Heart right ventricle (tissue), 16 donors: ENCODE measurements around the gene CDKAL1. TPM values are rescaled to one million over a fixed set of nuclear protein-coding genes. Genes with fewer than 3 reads are reported as not detected.

Experiments used
- ATAC-seq, 8 donors: fragments of 200-7000 bp; cut with Tn5 transposase; one replicate each; pipeline ENCODE4 v1.9.1; 2020; ENCODE audit warnings: mild to moderate bottlenecking in 8 of 8, moderate library complexity in 8 of 8, moderate number of reproducible peaks in 1 of 8
- DNase-seq, 2 donors: peaks; one replicate each; pipeline ENCODE4 v3.0.0-alpha.2; 2020
- H3K27ac ChIP-seq, 10 donors: fragments of 200-600 bp; sonication (generic) in 2 of 10; one replicate each; pipeline versions ENCODE4 v1.5.0 to v1.8.0; 2020 to 2022; ENCODE audit warnings: mild to moderate bottlenecking in 3 of 10
- H3K27me3 ChIP-seq, 7 donors: fragments of 200-600 bp; one replicate each; pipeline ENCODE4 v1.8.0; 2021 to 2022; ENCODE audit warnings: mild to moderate bottlenecking in 2 of 7
- H3K36me3 ChIP-seq, 9 donors: fragments of 200-600 bp; sonication (generic) in 1 of 9; one replicate each; pipeline versions ENCODE4 v1.5.0 to v1.8.0; 2020 to 2022; ENCODE audit warnings: mild to moderate bottlenecking in 2 of 9
- H3K4me1 ChIP-seq, 9 donors: fragments of 200-600 bp; sonication (generic) in 1 of 9; one replicate each; pipeline versions ENCODE4 v1.5.0 to v1.8.0; 2020 to 2022; ENCODE audit warnings: mild to moderate bottlenecking in 4 of 9
- H3K4me3 ChIP-seq, 10 donors: fragments of 200-600 bp; sonication (generic) in 2 of 10; one replicate each; pipeline versions ENCODE4 v1.5.0 to v1.8.0; 2020 to 2022; ENCODE audit warnings: mild to moderate bottlenecking in 7 of 10, moderate library complexity in 2 of 10
- H3K9me3 ChIP-seq, 11 donors: fragments of 200-600 bp in 10 of 11; sonication (generic) in 2 of 11; one replicate each; pipeline versions ENCODE4 v1.5.0 to v1.8.0; 2013 to 2022; ENCODE audit warnings: mild to moderate bottlenecking in 2 of 11, control low read depth in 1 of 11, moderate library complexity in 1 of 11
- CTCF ChIP-seq, 9 donors: fragments of 200-600 bp; sonication (generic) in 2 of 9; IDR thresholded peaks; one replicate each; pipeline versions ENCODE4 v1.5.0 to v1.8.0; 2021 to 2022; ENCODE audit warnings: antibody characterized with exemption in 9 of 9, mild to moderate bottlenecking in 5 of 9, moderate library complexity in 1 of 9
- WGBS, 2 donors: extraction: QIAGEN DNeasy Blood & Tissue Kit; methylation state at CpG; one replicate each; pipeline ENCODE4 v1.1.7; 2013; ENCODE audit warnings: inconsistent platforms in 1 of 2; 5-methylcytosine and 5-hydroxymethylcytosine counted together
- intact Hi-C, 10 donors: fragments of 100-400 bp; cut with DNase I; formaldehyde crosslinking; loops; one replicate each; pipeline versions ENCODE4 v1.11.1 to v1.14.2; 2022
- polyA plus RNA-seq, 2 donors: library from polyadenylated mRNA; stranded (reverse); fragments of 200-250 nt; gene quantifications; one replicate each; pipeline ENCODE4 v1.2.3, GENCODE V29; 2013
- total RNA-seq, 10 donors: library from RNA; stranded (reverse); fragmentation: NEBNext Ultra II Directional in 3 of 10; extraction: Animal tissue kit (Norgen Biotek cat#: 25700) in 3 of 10; gene quantifications; one replicate each; pipeline versions ENCODE4 v1.2.1 to v1.2.4, GENCODE V29; 2021 to 2023
- donor health status: Arrhythmogenic right ventricular cardiomyopathy.
- donor health status: ischemic (EF 13 %, LVEDD 7.1; RV severe dilation, severe dysfunction).
- donor health status: healthy with polysubstance abuse.
- donor health status: DM: no; HTN: yes; CAD: no.
- donor health status: DM: no; HTN: no; CAD: no.
- donor health status: ischemic (EF 25% LVEDD 6.9; RV normal size, moderate dysfunction).
- donor health status: ischemic (EF 25% LVEDD 5.7; RV mildly dilated, moderate dysfunction).
- donor health status: healthy.
- donor health status: DM: yes; HTN: yes; CAD: no.
- donor health status: Ischemic cardiomyopathy.
- donor health status: ischemic (EF 35%, LVEDD 5.7; RV mildly dilated, moderate dysfunction).
- donor health status: nonischemic (EF 11% LVEDD 7.7; RV severe dilation, severe dysfunction).
- donor health status: DM: yes; HTN: yes; CAD: no.
- donor health status: PGD.
- donor health status: ischemic (EF 29% LVEDD 5.4; RV normal size, mild dysfunction).
- donor health status: nonischemic (EF 23%, LVEDD 6.1; RV moderate dilation, normal function).

CDKAL1 gene
- total and polyA plus RNA-seq, 12 donors, result 3.2 to 14.0 (median 10.6) TPM

DNA sequence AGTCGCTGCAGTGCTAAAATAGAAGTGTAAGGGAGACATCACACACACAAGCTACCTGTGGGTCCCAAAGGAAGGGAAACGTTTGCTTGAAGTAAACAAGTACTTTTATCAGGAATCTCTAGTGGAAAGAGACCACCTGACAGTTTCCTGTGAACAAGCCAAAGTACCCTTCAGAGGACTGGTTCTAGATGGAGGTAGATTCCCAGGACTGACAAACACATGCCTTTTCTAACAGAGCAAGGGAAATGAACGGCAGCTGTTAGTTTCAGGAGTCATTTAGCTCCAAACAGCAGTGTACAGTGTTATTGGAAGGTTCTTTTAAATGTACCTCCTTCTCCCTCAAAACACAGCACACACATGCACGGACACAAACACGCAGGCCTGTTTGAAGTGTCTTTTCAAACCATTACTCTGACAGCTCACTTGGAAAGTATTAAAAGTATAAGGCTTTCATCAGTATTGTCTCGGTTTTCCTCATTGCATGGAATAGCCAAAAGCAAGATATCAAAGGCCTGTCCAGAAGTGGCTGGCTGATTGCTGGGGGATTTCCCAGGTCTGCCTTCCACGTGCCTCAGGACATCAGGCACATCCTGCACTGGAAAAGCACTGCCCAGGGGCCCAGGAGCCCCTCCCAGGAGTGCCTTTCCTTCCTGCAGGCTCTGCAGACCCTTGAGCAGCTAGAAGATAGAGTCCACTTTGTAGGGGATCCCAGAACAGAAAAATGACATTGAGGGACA, 666.0 kb downstream of the CDKAL1 start:
- H3K9me3 ChIP-seq, result peaks cover 0 to 5% (median 0%) of the 10 kb centered on the region in 11 donors
- H3K27ac ChIP-seq, result no peak overlapping the region
- ATAC-seq (peak in 1 of 8 donors; percentile 21), DNase-seq (no peak)
- no peak overlapping the region for H3K4me3 ChIP-seq
- 34 to 41% methylated on average over 7 of the region's 7 CpGs for WGBS, 2 donors
- intact Hi-C loops, result no loop called here
- no peak for TF ChIP-seq CTCF (IDR thresholded peaks at IDR 0.05)
- peaks cover 0 to 21% (median 0%) of the 10 kb centered on the region in 9 donors for H3K36me3 ChIP-seq
- H3K27me3 ChIP-seq, result no peaks in the 10 kb centered on the region
- H3K4me1 ChIP-seq, result peaks cover 0 to 20% (median 8%) of the 10 kb centered on the region in 9 donors

- H3K27me3 ChIP-seq, result no peaks in the 10 kb centered on the region
- no peak for TF ChIP-seq CTCF (IDR thresholded peaks at IDR 0.05)
- no peak for DNase-seq
- no peak overlapping the region for H3K27ac ChIP-seq
- no peak overlapping the region for H3K4me3 ChIP-seq
- H3K9me3 ChIP-seq, result peaks cover 0 to 6% (median 0%) of the 10 kb centered on the region in 11 donors
- WGBS, 2 donors, result 74 to 98% methylated on average over 4 of the region's 4 CpGs
- H3K4me1 ChIP-seq, result peaks cover 0 to 20% (median 8%) of the 10 kb centered on the region in 9 donors
- ATAC-seq, result no peak
- intact Hi-C loops, result no loop called here
- H3K36me3 ChIP-seq, result peaks cover 0 to 22% (median 0%) of the 10 kb centered on the region in 9 donors
Measured at GRCh38 chr6:21201187-21201586, 666.9 kb downstream of the CDKAL1 start.

DNA sequence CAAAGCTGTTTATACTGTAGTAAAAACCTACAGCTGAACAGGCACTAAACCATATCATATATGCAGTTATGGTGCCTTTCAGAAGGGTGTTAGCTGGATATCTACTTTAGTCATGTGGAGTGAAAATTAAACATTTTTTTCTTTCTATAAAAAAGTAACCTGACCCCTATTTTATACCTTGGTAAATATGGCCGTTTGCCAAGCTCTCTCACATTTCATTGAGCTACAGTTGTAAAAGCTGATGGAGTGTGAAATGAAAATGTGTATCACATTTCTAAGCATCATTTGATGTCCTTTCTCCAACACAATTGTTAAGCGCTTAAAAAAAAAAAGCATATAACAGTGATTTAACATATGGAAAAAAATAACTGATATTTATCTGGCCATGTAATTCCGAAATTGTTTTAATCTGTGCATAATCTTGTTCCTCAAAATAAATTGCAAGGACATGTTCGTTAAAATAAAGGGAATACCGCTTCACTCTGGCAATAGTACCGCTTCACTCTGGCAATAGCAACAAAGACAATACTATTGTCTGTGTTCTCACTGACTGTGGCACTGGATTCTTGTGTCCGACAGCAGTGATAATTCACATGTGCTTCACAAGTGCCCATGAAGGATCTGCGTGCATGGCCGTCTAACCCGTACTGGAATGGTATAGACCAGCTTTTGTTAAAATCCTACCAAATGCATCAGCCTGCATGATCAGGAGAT, 667.5 kb downstream of the CDKAL1 start:
- DNase-seq (no peak), ATAC-seq (no peak)
- WGBS, 2 donors, result 95% methylated on average over 10 of the region's 10 CpGs
- Histone ChIP-seq H3K27me3 (no peaks in the 10 kb centered on the region), H3K4me3 (no peak overlapping the region), H3K4me1 (peaks cover 0 to 20% (median 8%) of the 10 kb centered on the region in 9 donors), H3K9me3 (peaks cover 0 to 6% (median 0%) of the 10 kb centered on the region in 11 donors), H3K27ac (no peak overlapping the region), H3K36me3 (peaks cover 0 to 22% (median 0%) of the 10 kb centered on the region in 9 donors)
- TF ChIP-seq CTCF (IDR thresholded peaks at IDR 0.05), result no peak
- intact Hi-C loops, result no loop called here

- H3K4me3 ChIP-seq, result no peak overlapping the region
- WGBS, 2 donors, result 89 to 91% methylated on average over 3 of the region's 3 CpGs
- no peak for TF ChIP-seq CTCF (IDR thresholded peaks at IDR 0.05)
- H3K27me3 ChIP-seq, result no peaks in the 10 kb centered on the region
- no peak for DNase-seq
- ATAC-seq, result no peak
- peaks cover 0 to 6% (median 0%) of the 10 kb centered on the region in 11 donors for H3K9me3 ChIP-seq
- peaks cover 0 to 22% (median 0%) of the 10 kb centered on the region in 9 donors for H3K36me3 ChIP-seq
- peaks cover 0 to 20% (median 8%) of the 10 kb centered on the region in 9 donors for H3K4me1 ChIP-seq
- no peak overlapping the region for H3K27ac ChIP-seq
- intact Hi-C loops, result no loop called here
Measured at GRCh38 chr6:21202521-21202920, 668.3 kb downstream of the CDKAL1 start.
